Mucosa of stomach (tissue), 1 donor: Measurements from ENCODE around the gene PHF11.

Experiments used
- H3K27me3 ChIP-seq: one replicate; pipeline ENCODE4 v1.7.0; 2013; ENCODE audit warnings: mild to moderate bottlenecking, low read length; ENCODE audit not compliant: control insufficient read depth, insufficient read depth
- H3K36me3 ChIP-seq: one replicate; pipeline ENCODE4 v1.7.0; 2013; ENCODE audit warnings: low read length; ENCODE audit not compliant: control insufficient read depth, insufficient read depth
- H3K4me1 ChIP-seq: one replicate; pipeline ENCODE4 v1.7.0; 2013; ENCODE audit warnings: mild to moderate bottlenecking, low read length; ENCODE audit not compliant: control insufficient read depth, insufficient read depth
- H3K4me3 ChIP-seq: one replicate; pipeline ENCODE4 v1.7.0; 2013; ENCODE audit warnings: low read length
- H3K9ac ChIP-seq: one replicate; pipeline ENCODE4 v1.7.0; 2013; ENCODE audit warnings: mild to moderate bottlenecking, low read length, moderate library complexity
- H3K9me3 ChIP-seq: one replicate; pipeline ENCODE4 v1.7.0; 2013; ENCODE audit warnings: mild to moderate bottlenecking, low read length, moderate library complexity; ENCODE audit not compliant: control insufficient read depth
- donor health status: Pancreatic carcinoma.

PHF11 gene

GRCh38 chr13:49502954-49503353 lies 7.2 kb downstream of the PHF11 start:
- Histone ChIP-seq H3K27me3 (no peaks in the 10 kb centered on the region), H3K9me3 (no peaks in the 10 kb centered on the region), H3K4me3 (no peak overlapping the region), H3K36me3 (no peaks in the 10 kb centered on the region), H3K9ac (no peak overlapping the region), H3K4me1 (no peaks in the 10 kb centered on the region)

DNA sequence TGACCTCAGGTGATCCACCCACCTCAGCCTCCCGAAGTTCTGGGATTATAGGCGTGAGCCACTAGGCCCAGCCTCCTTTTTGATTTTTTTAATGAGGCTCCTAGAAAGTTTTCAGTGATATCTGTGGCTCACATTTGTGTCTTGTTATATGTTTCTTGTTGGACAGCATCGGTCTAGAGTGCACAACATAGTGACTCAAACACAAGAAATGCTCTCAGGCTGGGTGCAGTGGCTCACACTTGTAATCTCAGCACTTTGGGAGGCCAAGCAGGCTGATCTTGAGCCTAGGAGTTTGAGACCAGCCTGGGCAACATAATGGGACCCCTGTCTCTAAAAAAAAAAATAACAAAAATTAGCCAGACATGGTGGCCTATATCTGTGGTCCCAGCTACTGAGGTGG lies 8.2 kb downstream of the PHF11 start:
- H3K4me1 ChIP-seq, result no peaks in the 10 kb centered on the region
- H3K4me3 ChIP-seq, result no peak overlapping the region
- no peak overlapping the region for H3K9ac ChIP-seq
- no peaks in the 10 kb centered on the region for H3K36me3 ChIP-seq
- no peaks in the 10 kb centered on the region for H3K9me3 ChIP-seq
- H3K27me3 ChIP-seq, result no peaks in the 10 kb centered on the region

- Histone ChIP-seq H3K4me3 (no peak overlapping the region), H3K9me3 (no peaks in the 10 kb centered on the region), H3K4me1 (no peaks in the 10 kb centered on the region), H3K27me3 (no peaks in the 10 kb centered on the region), H3K9ac (no peak overlapping the region), H3K36me3 (peaks cover 8% of the 10 kb centered on the region)
These were observed 16.8 kb downstream of the PHF11 start for GRCh38 chr13:49512578-49512977.

DNA sequence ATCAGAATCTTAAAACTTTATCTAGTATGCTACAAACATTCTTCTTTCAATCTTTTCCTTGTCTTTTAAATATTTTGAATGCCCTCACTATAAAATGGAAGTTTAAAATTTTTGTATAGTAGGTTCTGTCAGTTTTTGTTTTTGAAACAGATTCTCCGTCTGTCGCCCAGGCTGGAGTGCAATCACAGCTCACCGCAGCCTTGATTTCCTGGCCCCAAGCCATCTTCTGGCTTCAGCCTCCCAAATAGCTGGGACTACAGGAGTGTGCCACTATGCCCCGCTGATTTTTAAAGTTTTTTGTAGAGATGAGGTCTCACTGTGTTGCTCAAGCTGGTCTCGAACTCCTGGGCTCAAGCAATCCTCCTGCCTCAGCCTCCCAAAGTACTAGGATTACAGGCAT lies 20.7 kb downstream of the PHF11 start:
- H3K36me3 ChIP-seq, result peaks cover 8% of the 10 kb centered on the region
- no peaks in the 10 kb centered on the region for H3K27me3 ChIP-seq
- H3K9me3 ChIP-seq, result no peaks in the 10 kb centered on the region
- H3K9ac ChIP-seq, result no peak overlapping the region
- H3K4me3 ChIP-seq, result no peak overlapping the region
- no peaks in the 10 kb centered on the region for H3K4me1 ChIP-seq

DNA sequence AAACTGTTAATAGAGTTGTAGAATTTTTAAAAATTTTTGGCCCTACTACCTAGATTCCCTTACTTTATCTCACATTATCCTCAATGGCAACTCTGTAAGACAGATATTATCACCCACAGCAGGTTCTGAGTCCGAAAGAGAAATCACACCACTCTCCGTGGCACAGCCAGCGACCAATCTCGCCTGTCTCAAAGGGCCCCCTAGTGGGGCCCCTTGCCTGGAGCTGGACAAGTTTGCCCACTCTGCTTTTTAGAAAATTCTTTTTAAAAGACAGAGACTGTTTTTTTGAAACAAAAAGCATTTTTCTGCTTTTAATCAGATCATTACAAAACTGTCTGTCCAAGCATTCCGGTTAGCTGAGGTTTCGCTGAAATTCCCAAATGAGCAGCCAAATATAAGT lies 21.7 kb downstream of the PHF11 start:
- Histone ChIP-seq H3K4me1 (no peaks in the 10 kb centered on the region), H3K9me3 (no peaks in the 10 kb centered on the region), H3K27me3 (no peaks in the 10 kb centered on the region), H3K4me3 (no peak overlapping the region), H3K36me3 (peaks cover 8% of the 10 kb centered on the region), H3K9ac (no peak overlapping the region)

DNA sequence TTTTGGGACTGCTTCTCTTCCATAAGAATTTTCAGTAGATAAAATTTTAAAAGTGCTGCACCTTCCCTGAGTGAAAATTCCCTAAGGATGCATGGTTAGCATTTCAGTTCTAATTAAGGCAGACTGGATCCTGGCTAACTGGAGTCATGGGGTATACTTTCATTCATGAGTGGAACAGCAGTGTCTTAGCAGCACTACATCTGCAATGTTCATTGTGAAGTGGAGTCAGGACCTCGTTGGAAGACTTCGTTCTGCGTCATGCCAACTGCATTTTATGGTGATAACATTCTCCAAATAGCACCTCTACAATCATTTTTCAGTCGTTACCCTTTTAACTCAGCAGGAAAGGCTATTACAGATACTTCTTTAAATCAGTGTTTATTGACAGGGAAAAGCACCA lies 25.5 kb downstream of the PHF11 start:
- Histone ChIP-seq H3K4me1 (no peaks in the 10 kb centered on the region), H3K27me3 (no peaks in the 10 kb centered on the region), H3K9ac (no peak overlapping the region), H3K36me3 (no peaks in the 10 kb centered on the region), H3K9me3 (no peaks in the 10 kb centered on the region), H3K4me3 (no peak overlapping the region)

DNA sequence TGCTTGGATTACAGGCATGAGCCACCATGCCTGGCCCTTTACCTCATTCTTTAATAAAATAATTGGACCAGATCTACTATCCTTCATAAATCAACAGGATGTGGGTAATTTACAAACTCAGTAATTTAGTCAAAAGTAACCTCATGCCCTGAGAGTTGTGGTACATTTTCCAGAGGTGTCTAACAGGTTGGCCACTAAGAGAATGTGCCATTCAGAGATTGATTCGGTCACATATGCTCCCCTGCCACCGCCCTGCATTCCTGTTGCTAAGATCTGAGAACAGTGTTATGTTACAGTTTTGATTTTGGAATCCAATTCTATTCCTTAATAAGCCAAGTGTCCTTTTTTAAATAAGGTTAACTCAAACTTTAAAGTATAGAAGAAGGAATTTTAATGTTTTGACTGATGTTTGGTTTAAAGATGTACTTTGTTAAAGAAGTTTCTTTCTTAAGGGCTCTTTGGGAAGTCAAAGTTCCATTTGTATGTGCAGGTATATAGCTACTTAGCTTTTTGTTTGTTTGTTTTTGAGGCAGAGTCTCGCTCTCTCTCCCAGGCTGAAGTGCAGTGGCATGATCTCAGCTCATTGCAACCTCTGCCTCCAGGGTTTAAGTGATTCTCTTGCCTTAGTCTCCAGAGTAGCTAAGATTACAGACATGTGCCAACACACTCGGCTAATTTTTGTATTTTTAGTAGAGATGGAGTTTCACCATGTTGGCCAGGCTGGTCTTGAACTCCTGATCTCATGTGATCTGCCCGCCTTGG lies 29.2 kb downstream of the PHF11 start:
- Histone ChIP-seq H3K27me3 (no peaks in the 10 kb centered on the region), H3K4me1 (no peaks in the 10 kb centered on the region), H3K9me3 (no peaks in the 10 kb centered on the region), H3K36me3 (no peaks in the 10 kb centered on the region), H3K4me3 (no peak overlapping the region), H3K9ac (no peak overlapping the region)

- H3K27me3 ChIP-seq, result no peaks in the 10 kb centered on the region
- H3K4me1 ChIP-seq, result no peaks in the 10 kb centered on the region
- no peaks in the 10 kb centered on the region for H3K9me3 ChIP-seq
- no peak overlapping the region for H3K9ac ChIP-seq
- H3K4me3 ChIP-seq, result no peak overlapping the region
- no peaks in the 10 kb centered on the region for H3K36me3 ChIP-seq
These were observed 31.4 kb downstream of the PHF11 start for GRCh38 chr13:49527123-49527522.

- Histone ChIP-seq H3K36me3 (no peaks in the 10 kb centered on the region), H3K9me3 (no peaks in the 10 kb centered on the region), H3K4me3 (no peak overlapping the region), H3K27me3 (no peaks in the 10 kb centered on the region), H3K9ac (no peak overlapping the region), H3K4me1 (no peaks in the 10 kb centered on the region)
These were observed 32.4 kb downstream of the PHF11 start for GRCh38 chr13:49528161-49528560.

DNA sequence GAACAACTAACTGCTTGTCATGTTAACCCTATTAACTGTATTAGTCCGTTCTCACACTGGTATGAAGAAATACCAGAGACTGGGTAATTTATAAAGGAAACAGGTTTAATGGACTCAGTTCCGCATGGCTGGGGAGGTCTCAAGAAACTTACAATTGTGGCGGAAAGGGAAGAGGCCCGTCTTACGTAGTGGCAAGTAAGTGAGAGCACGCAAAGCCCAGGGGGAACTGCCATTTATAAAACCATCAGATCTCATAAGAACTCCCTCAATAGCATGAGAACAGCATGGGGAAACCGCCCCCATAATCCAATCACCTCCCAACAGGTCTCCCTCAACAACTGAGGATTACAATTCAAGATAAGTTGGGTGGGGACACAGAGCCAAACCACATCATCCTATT lies 34.7 kb downstream of the PHF11 start:
- Histone ChIP-seq H3K9ac (no peak overlapping the region), H3K9me3 (no peaks in the 10 kb centered on the region), H3K27me3 (no peaks in the 10 kb centered on the region), H3K36me3 (no peaks in the 10 kb centered on the region), H3K4me1 (no peaks in the 10 kb centered on the region), H3K4me3 (no peak overlapping the region)

DNA sequence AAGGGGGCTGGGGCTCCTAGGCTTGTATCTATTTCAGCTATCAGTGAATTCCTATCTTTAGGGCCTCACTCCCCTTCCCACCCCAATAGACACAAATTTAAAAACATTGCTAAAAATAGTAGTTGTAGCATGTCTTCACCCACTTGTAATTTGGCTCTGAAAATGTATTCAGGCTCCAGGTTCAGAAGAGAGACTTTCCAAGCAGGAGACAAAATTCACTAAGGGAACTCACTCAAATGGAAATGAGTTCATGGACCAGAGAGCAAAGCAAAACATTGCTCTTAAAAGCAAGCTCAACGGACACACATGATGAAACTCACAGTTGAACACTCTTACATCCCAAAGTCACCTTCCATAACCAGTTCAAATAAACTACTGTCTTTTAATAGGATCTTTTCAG lies 36.8 kb downstream of the PHF11 start:
- Histone ChIP-seq H3K27me3 (no peaks in the 10 kb centered on the region), H3K9me3 (no peaks in the 10 kb centered on the region), H3K4me1 (no peaks in the 10 kb centered on the region), H3K4me3 (no peak overlapping the region), H3K36me3 (no peaks in the 10 kb centered on the region), H3K9ac (no peak overlapping the region)

DNA sequence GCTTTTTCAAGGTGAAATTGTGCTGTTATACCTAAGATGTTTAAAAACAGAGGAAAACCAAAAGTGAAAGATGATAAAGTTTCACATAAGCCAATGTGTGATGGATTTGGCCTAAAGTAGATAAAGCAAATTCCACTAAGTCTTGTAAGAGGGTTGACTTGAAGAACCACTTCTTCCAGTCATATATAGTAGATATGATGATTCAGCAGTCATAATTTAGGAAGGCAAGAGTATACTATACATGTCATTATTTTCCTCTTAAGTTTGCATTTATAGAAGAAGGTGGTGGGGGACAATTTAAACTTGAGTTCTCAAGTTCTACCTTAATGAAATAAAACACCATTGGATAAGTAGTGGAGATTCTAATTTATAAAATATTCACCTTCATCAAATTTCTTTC lies 37.3 kb downstream of the PHF11 start:
- no peaks in the 10 kb centered on the region for H3K36me3 ChIP-seq
- H3K27me3 ChIP-seq, result no peaks in the 10 kb centered on the region
- H3K4me3 ChIP-seq, result no peak overlapping the region
- H3K4me1 ChIP-seq, result no peaks in the 10 kb centered on the region
- no peaks in the 10 kb centered on the region for H3K9me3 ChIP-seq
- no peak overlapping the region for H3K9ac ChIP-seq
